Activated CD4-positive, alpha-beta T cell treated with anti-CD3 and anti-CD28 coated beads, Interleukin-2, amount 50 U/mL, for 16 hours (primary cell): ENCODE results near the gene ROBO1.
"Not testable (repeated sequence)": the region's sequence is repeated elsewhere in the genome, so short reads cannot be mapped to it uniquely, and the experiment has no call there.

Experiments used
- DNase-seq: peaks from one replicate; pipeline ENCODE4 v3.0.0-alpha.2; 2020

The ROBO1 gene

GRCh38 chr3:79767905-79768267 lies at the start of gene ROBO1:
TSS of gene ROBO1 (minus strand) at chr3:79767998.
- DNase-seq, result no peak

GRCh38 chr3:79817224-79817623 lies 49.4 kb upstream of the ROBO1 start:
- no peak for DNase-seq

GRCh38 chr3:79815478-79815877 lies 47.7 kb upstream of the ROBO1 start:
- DNase-seq, result no peak

- no peak for DNase-seq
These were observed 42.8 kb upstream of the ROBO1 start for GRCh38 chr3:79810581-79810980.

- DNase-seq, result no peak
These were observed 42.3 kb upstream of the ROBO1 start for GRCh38 chr3:79810092-79810491.

GRCh38 chr3:79809106-79809505 lies 41.3 kb upstream of the ROBO1 start:
- no peak for DNase-seq

GRCh38 chr3:79808515-79808914 lies 40.7 kb upstream of the ROBO1 start:
- DNase-seq, result no peak

- DNase-seq, result not testable (repeated sequence)
These were observed 22.4 kb upstream of the ROBO1 start for GRCh38 chr3:79790177-79790576.

GRCh38 chr3:79773291-79773690 lies 5.5 kb upstream of the ROBO1 start:
- DNase-seq, result no peak

GRCh38 chr3:79769229-79769628 lies 1.4 kb upstream of the ROBO1 start:
- DNase-seq, result no peak

GRCh38 chr3:79767194-79767904 lies 449 bp downstream of the ROBO1 start:
- no peak for DNase-seq

- DNase-seq, result no peak
These were observed 1.2 kb downstream of the ROBO1 start for GRCh38 chr3:79766496-79767193.

GRCh38 chr3:79765911-79766310 lies 1.9 kb downstream of the ROBO1 start:
- DNase-seq, result no peak

GRCh38 chr3:79761441-79761840 lies 6.4 kb downstream of the ROBO1 start:
- DNase-seq, result no peak

GRCh38 chr3:79751703-79752102 lies 16.1 kb downstream of the ROBO1 start:
- no peak for DNase-seq

GRCh38 chr3:79737530-79737929 lies 30.3 kb downstream of the ROBO1 start:
- DNase-seq, result no peak

GRCh38 chr3:79729096-79729495 lies 38.7 kb downstream of the ROBO1 start:
- no peak for DNase-seq

GRCh38 chr3:79726786-79727185 lies 41.0 kb downstream of the ROBO1 start:
- no peak for DNase-seq

- DNase-seq, result no peak
These were observed 43.6 kb downstream of the ROBO1 start for GRCh38 chr3:79724206-79724605.

- DNase-seq, result no peak
These were observed 77.7 kb downstream of the ROBO1 start for GRCh38 chr3:79690072-79690471.

GRCh38 chr3:79685108-79685507 lies 82.7 kb downstream of the ROBO1 start:
- no peak for DNase-seq

GRCh38 chr3:79684041-79684440 lies 83.8 kb downstream of the ROBO1 start:
- DNase-seq, result no peak

GRCh38 chr3:79672731-79673130 lies 95.1 kb downstream of the ROBO1 start:
- no peak for DNase-seq

GRCh38 chr3:79672075-79672474 lies 95.7 kb downstream of the ROBO1 start:
- DNase-seq, result no peak

GRCh38 chr3:79670178-79670577 lies 97.6 kb downstream of the ROBO1 start:
- DNase-seq, result no peak
